SK-N-MC (cell line): Measurements from ENCODE around the gene NME2.

Source experiments
- EZH2 ChIP-seq: fragments of 200-600 bp; sonication (generic); IDR thresholded peaks from one replicate; pipeline ENCODE4 v1.6.1; 2017; ENCODE audit warnings: antibody characterized with exemption
- FOXP2 ChIP-seq: optimal IDR thresholded peaks from 2 replicates; pipeline ENCODE3; 2011; ENCODE audit warnings: mild to moderate bottlenecking, moderate library complexity; ENCODE audit not compliant: insufficient read depth; ENCODE audit errors: extremely low read length, control extremely low read depth
- POLR2AphosphoS5 ChIP-seq: IDR thresholded peaks from 2 replicates; pipeline ENCODE4 v1.6.1; 2012; ENCODE audit warnings: mild to moderate bottlenecking, low read depth, low read length, borderline replicate concordance

GRCh38 chr17:51128076-51128475, 38.1 kb upstream of the NME2 start:
- no peak for TF ChIP-seq POLR2AphosphoS5
- TF ChIP-seq EZH2 = no peak
- TF ChIP-seq FOXP2 = no peak
